Ovary (tissue), 9 donors: ENCODE measurements around the gene BARHL1. TPM values are rescaled to one million over a fixed set of nuclear protein-coding genes. Genes with fewer than 3 reads are reported as not detected.

Source experiments
- DNase-seq, 5 donors: peaks; one replicate each; pipeline ENCODE4 v3.0.0-alpha.2; 2019 to 2020
- H3K27ac ChIP-seq, 2 donors: fragments of 200-600 bp; one replicate each; pipeline versions ENCODE4 v1.5.1 to v1.8.0; 2019 to 2022
- H3K27me3 ChIP-seq: fragments of 200-600 bp; one replicate; pipeline ENCODE4 v1.8.0; 2022
- H3K36me3 ChIP-seq: fragments of 200-600 bp; sonication (generic); one replicate; pipeline ENCODE4 v1.5.1; 2019
- H3K4me1 ChIP-seq: one replicate; pipeline ENCODE4 v1.8.1; 2013; ENCODE audit warnings: mild to moderate bottlenecking, moderate library complexity; ENCODE audit not compliant: insufficient read depth
- H3K4me3 ChIP-seq: fragments of 200-600 bp; sonication (generic); one replicate; pipeline ENCODE4 v1.5.1; 2017
- H3K9me3 ChIP-seq, 2 donors: fragments of 200-600 bp in 1 of 2; sonication (generic) in 1 of 2; one replicate each; pipeline versions ENCODE4 v1.5.1 to v1.8.1; 2013 to 2019; ENCODE audit warnings: mild to moderate bottlenecking in 1 of 2, moderate library complexity in 1 of 2
- EP300 ChIP-seq: sonication (generic); formaldehyde crosslinking; IDR thresholded peaks from one replicate; pipeline ENCODE4 v1.6.1; 2017; ENCODE audit warnings: antibody characterized with exemption
- POLR2A ChIP-seq: fragments of 450-650 bp; IDR thresholded peaks from one replicate; pipeline ENCODE4 v1.6.1; 2017; ENCODE audit warnings: antibody characterized with exemption, mild to moderate bottlenecking, moderate library complexity
- WGBS, 3 donors: extraction: QIAGEN DNeasy Blood & Tissue Kit in 1 of 3; methylation state at CpG; one replicate each; pipeline versions ENCODE4 v1.1.5 to v1.1.7; 2013 to 2017; 5-methylcytosine and 5-hydroxymethylcytosine counted together
- intact Hi-C, 4 donors: fragments of 100-400 bp; cut with DNase I; formaldehyde crosslinking; loops; one replicate each; pipeline versions ENCODE4 v1.11.0 to v1.15.1; 2022 to 2023
- polyA plus RNA-seq, 2 donors: library from polyadenylated mRNA; stranded (reverse); fragments of 200-250 nt in 1 of 2; fragments of 350-450 nt in 1 of 2; fragmentation: Illumina TruSeq in 1 of 2; extraction: RNeasy Lipid Tissue Mini Kit (QIAGEN cat#74804) in 1 of 2; gene quantifications; one replicate each; pipeline ENCODE4 v1.2.3, GENCODE V29; 2013 to 2014
- total RNA-seq, 7 donors: library from RNA; depleted of rRNA in 2 of 7; stranded (reverse); fragments of >200 nt in 2 of 7; fragmentation: NEBNext Ultra II Directional in 3 of 7; extraction: Animal tissue kit (Norgen Biotek cat#: 25700) in 3 of 7; gene quantifications; one replicate each; pipeline versions ENCODE4 v1.1.0 to v1.2.4, GENCODE V29; 2016 to 2023
- TF ChIP-seq, protein P1 (sequence below), 3 donors: fragments of 450-650 bp in 2 of 3; fragments of 200-600 bp in 1 of 3; IDR thresholded peaks; one replicate each; pipeline versions ENCODE4 v1.5.1 to v1.8.0; 2016 to 2022; ENCODE audit warnings: antibody characterized with exemption in 3 of 3, mild to moderate bottlenecking in 1 of 3
- donor health status: DM: no; HTN: no; CAD: no; lungs with moderate emphysema.
- donor health status: DM: no; HTN: no; CAD: no.
- donor health status: Bipolar disorder and iron deficiency.
- donor health status: DM: yes; HTN: yes; CAD: no.
- donor health status: DM: no; HTN: no; CAD: no.
- donor health status: DM: yes; HTN: yes; CAD: no.

Gene BARHL1
- total and polyA plus RNA-seq, 9 donors = not detected

- no peak for DNase-seq
These were observed 5.3 kb upstream of the BARHL1 start for GRCh38 chr9:132577119-132577518.

GRCh38 chr9:132578367-132578932 lies 4.0 kb upstream of the BARHL1 start:
- intact Hi-C loops = loop anchor here in 2 of 4 donors (10.0 kb wide), 1 partner anchor 74 kb away; no protein-coding TSS in a partner anchor
- Histone ChIP-seq H3K36me3 (no peaks in the 10 kb centered on the region), H3K9me3 (no peaks in the 10 kb centered on the region), H3K4me1 (peaks cover 5% of the 10 kb centered on the region), H3K27me3 (peaks cover 13% of the 10 kb centered on the region), H3K27ac (no peak overlapping the region), H3K4me3 (no peak overlapping the region)
- no peak for DNase-seq
- 28 to 37% (median 36%) methylated on average over 7 of the region's 7 CpGs for WGBS, 3 donors
- TF ChIP-seq, protein P1, sequence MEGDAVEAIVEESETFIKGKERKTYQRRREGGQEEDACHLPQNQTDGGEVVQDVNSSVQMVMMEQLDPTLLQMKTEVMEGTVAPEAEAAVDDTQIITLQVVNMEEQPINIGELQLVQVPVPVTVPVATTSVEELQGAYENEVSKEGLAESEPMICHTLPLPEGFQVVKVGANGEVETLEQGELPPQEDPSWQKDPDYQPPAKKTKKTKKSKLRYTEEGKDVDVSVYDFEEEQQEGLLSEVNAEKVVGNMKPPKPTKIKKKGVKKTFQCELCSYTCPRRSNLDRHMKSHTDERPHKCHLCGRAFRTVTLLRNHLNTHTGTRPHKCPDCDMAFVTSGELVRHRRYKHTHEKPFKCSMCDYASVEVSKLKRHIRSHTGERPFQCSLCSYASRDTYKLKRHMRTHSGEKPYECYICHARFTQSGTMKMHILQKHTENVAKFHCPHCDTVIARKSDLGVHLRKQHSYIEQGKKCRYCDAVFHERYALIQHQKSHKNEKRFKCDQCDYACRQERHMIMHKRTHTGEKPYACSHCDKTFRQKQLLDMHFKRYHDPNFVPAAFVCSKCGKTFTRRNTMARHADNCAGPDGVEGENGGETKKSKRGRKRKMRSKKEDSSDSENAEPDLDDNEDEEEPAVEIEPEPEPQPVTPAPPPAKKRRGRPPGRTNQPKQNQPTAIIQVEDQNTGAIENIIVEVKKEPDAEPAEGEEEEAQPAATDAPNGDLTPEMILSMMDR (IDR thresholded peaks at IDR 0.05) = no peak
- TF ChIP-seq POLR2A (no peak), EP300 (no peak)

More at GRCh38 chr9:132577119-132577518, 5.3 kb upstream of the BARHL1 start:
- no peak for TF ChIP-seq EP300
- TF ChIP-seq, protein P1 (IDR thresholded peaks at IDR 0.05) = no peak
- TF ChIP-seq POLR2A = no peak
- Histone ChIP-seq H3K9me3 (no peaks in the 10 kb centered on the region), H3K4me1 (peaks cover 3% of the 10 kb centered on the region), H3K4me3 (no peak overlapping the region), H3K27me3 (peaks cover 13% of the 10 kb centered on the region), H3K36me3 (no peaks in the 10 kb centered on the region), H3K27ac (no peak overlapping the region)
- intact Hi-C loops = loop anchor here in 2 of 4 donors (10.0 kb wide), 1 partner anchor 72 kb away; no protein-coding TSS in a partner anchor

DNA sequence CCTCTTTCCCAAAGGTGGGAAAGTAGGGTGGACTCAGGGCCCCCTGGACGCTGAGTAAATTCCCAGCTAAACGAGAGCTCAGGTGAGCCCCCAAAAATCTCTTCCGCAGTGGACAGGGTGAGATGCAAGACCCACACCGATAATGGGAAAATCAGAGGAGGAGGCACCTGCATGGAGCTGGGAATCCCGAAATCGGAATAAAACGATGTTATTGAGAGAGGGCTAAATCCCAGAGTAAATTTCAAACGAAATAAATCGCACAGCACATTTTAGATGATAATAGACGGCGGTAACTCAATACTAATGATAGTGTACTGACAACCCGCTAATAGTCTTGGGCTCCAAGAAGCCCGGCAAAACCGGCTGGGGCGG lies 3.0 kb upstream of the BARHL1 start:
- no peak overlapping the region for H3K4me3 ChIP-seq
- TF ChIP-seq POLR2A = no peak
- TF ChIP-seq, protein P1 (IDR thresholded peaks at IDR 0.05) = no peak
- TF ChIP-seq EP300 = no peak
- WGBS, 3 donors = 8 to 10% (median 9%) methylated on average over 15 of the region's 15 CpGs
- no peak overlapping the region for H3K27ac ChIP-seq
- intact Hi-C loops = loop anchor here in 2 of 4 donors (10.0 kb wide), 1 partner anchor 75 kb away; no protein-coding TSS in a partner anchor
- no peak for DNase-seq
- no peaks in the 10 kb centered on the region for H3K9me3 ChIP-seq
- H3K4me1 ChIP-seq = peaks cover 5% of the 10 kb centered on the region
- peaks cover 13% of the 10 kb centered on the region for H3K27me3 ChIP-seq
- H3K36me3 ChIP-seq = no peaks in the 10 kb centered on the region

GRCh38 chr9:132582786-132583583 lies 579 bp downstream of the BARHL1 start:
- H3K4me1 ChIP-seq = peaks cover 5% of the 10 kb centered on the region
- no peak for DNase-seq

More at GRCh38 chr9:132582786-132583583, 579 bp downstream of the BARHL1 start:
- no peak overlapping the region for H3K4me3 ChIP-seq
- TF ChIP-seq, protein P1 (IDR thresholded peaks at IDR 0.05) = no peak
- TF ChIP-seq EP300 (no peak), POLR2A (no peak)
- no peaks in the 10 kb centered on the region for H3K36me3 ChIP-seq
- no peaks in the 10 kb centered on the region for H3K9me3 ChIP-seq
- no peak overlapping the region for H3K27ac ChIP-seq
- 10 to 11% (median 11%) methylated on average over 25 to 37 of the region's 37 CpGs for WGBS, 3 donors
- intact Hi-C loops = no loop called here
- H3K27me3 ChIP-seq = peaks cover 13% of the 10 kb centered on the region
